Amniotic stem cell (primary cell): ENCODE measurements around the gene FOXE3.
"Not testable (repeated sequence)": the region's sequence is repeated elsewhere in the genome, so short reads cannot be mapped to it uniquely, and the experiment has no call there.

Source experiments
- DNase-seq: peaks from one replicate; lab custom pipeline; 2025; lab: John Stamatoyannopoulos, UW

Gene FOXE3

GRCh38 chr1:47449822-47450552 is 33.9 kb downstream of the FOXE3 start:
- DNase-seq, result no peak

GRCh38 chr1:47450606-47451005 is 34.5 kb downstream of the FOXE3 start:
- no peak for DNase-seq

- no peak for DNase-seq
These were observed 36.3 kb downstream of the FOXE3 start for GRCh38 chr1:47452426-47452825.

- not testable (repeated sequence) for DNase-seq
These were observed 37.8 kb downstream of the FOXE3 start for GRCh38 chr1:47453910-47454309.

GRCh38 chr1:47456250-47456649 is 40.2 kb downstream of the FOXE3 start:
- DNase-seq, result no peak

GRCh38 chr1:47457547-47457946 is 41.5 kb downstream of the FOXE3 start:
- not testable (repeated sequence) for DNase-seq

GRCh38 chr1:47459253-47459788 is 43.2 kb downstream of the FOXE3 start:
- no peak for DNase-seq

- no peak for DNase-seq
These were observed 44.0 kb downstream of the FOXE3 start for GRCh38 chr1:47460040-47460439.

GRCh38 chr1:47460456-47460855 is 44.4 kb downstream of the FOXE3 start:
- DNase-seq, result no peak

GRCh38 chr1:47465605-47466004 is 49.5 kb downstream of the FOXE3 start:
- DNase-seq, result no peak
